GM23338 (cell line): Measurements from ENCODE around the gene INPPL1.

Experiments used
- POLR2AphosphoS5 ChIP-seq: IDR thresholded peaks from 2 replicates; pipeline ENCODE4 v1.6.1; 2016; ENCODE audit warnings: antibody characterized with exemption, low read depth
- ZNF114 ChIP-seq: fragments of 250-450 bp; sonication (Bioruptor Pico); IDR thresholded peaks from 2 replicates; pipeline ENCODE4 v1.5.0; 2020; ENCODE audit warnings: mild to moderate bottlenecking, moderate library complexity
- TF ChIP-seq, protein P1 (sequence below), 2 experiments: fragments of 200-600 bp in 1 of 2; sonication (generic) in 1 of 2; conservative IDR thresholded peaks; 2 replicates each; pipeline versions ENCODE4 v1.5.1 to v1.6.1; 2016 to 2017; ENCODE audit warnings: antibody characterized with exemption in 2 of 2, low read depth in 2 of 2, mild to moderate bottlenecking in 2 of 2, moderate library complexity in 1 of 2

- TF ChIP-seq POLR2AphosphoS5 (no peak), ZNF114 (CRISPR knock-in tag) (no peak)
- TF ChIP-seq, protein P1, sequence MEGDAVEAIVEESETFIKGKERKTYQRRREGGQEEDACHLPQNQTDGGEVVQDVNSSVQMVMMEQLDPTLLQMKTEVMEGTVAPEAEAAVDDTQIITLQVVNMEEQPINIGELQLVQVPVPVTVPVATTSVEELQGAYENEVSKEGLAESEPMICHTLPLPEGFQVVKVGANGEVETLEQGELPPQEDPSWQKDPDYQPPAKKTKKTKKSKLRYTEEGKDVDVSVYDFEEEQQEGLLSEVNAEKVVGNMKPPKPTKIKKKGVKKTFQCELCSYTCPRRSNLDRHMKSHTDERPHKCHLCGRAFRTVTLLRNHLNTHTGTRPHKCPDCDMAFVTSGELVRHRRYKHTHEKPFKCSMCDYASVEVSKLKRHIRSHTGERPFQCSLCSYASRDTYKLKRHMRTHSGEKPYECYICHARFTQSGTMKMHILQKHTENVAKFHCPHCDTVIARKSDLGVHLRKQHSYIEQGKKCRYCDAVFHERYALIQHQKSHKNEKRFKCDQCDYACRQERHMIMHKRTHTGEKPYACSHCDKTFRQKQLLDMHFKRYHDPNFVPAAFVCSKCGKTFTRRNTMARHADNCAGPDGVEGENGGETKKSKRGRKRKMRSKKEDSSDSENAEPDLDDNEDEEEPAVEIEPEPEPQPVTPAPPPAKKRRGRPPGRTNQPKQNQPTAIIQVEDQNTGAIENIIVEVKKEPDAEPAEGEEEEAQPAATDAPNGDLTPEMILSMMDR (conservative IDR thresholded peaks at IDR 0.05; ENCODE audit: low read depth in 2 of 2) = no peak
Measured at GRCh38 chr11:72230764-72231365, 6.3 kb downstream of the INPPL1 start.
